SHP77 (cell line): ENCODE results near the gene EPS8L3.
"Not testable (repeated sequence)": the region's sequence is repeated elsewhere in the genome, so short reads cannot be mapped to it uniquely, and the experiment has no call there.

Source experiments
- DNase-seq, 2 experiments: peaks; one replicate each; lab custom pipeline; 2025; lab: John Stamatoyannopoulos, UW

Gene EPS8L3

GRCh38 chr1:109777436-109777835, 13.7 kb upstream of the EPS8L3 start:
- DNase-seq, result no peak

- peak; percentile 63 to 79 for DNase-seq
Measured at GRCh38 chr1:109776911-109777310, 13.2 kb upstream of the EPS8L3 start.

GRCh38 chr1:109776206-109776835, 12.6 kb upstream of the EPS8L3 start:
- DNase-seq, result no peak

- DNase-seq, result no peak
Measured at GRCh38 chr1:109775398-109775797, 11.7 kb upstream of the EPS8L3 start.

- DNase-seq, result no peak
Measured at GRCh38 chr1:109773900-109774485, 10.3 kb upstream of the EPS8L3 start.

- DNase-seq, result peak; percentile 79 to 89
Measured at GRCh38 chr1:109773203-109773899, 9.6 kb upstream of the EPS8L3 start.

GRCh38 chr1:109772658-109773202, 9.0 kb upstream of the EPS8L3 start:
- no peak for DNase-seq

- DNase-seq, result no peak
Measured at GRCh38 chr1:109771712-109772657, 8.3 kb upstream of the EPS8L3 start.

- DNase-seq, result no peak
Measured at GRCh38 chr1:109770331-109771095, 6.8 kb upstream of the EPS8L3 start.

GRCh38 chr1:109769330-109770078, 5.8 kb upstream of the EPS8L3 start:
- no peak for DNase-seq

GRCh38 chr1:109768820-109769219, 5.1 kb upstream of the EPS8L3 start:
- DNase-seq, result no peak

GRCh38 chr1:109768335-109768650, 4.6 kb upstream of the EPS8L3 start:
- DNase-seq, result no peak

GRCh38 chr1:109767637-109768334, 4.1 kb upstream of the EPS8L3 start:
- no peak for DNase-seq

GRCh38 chr1:109766991-109767636, 3.4 kb upstream of the EPS8L3 start:
- DNase-seq, result not testable (repeated sequence)

- DNase-seq, result no peak
Measured at GRCh38 chr1:109765896-109766615, 2.3 kb upstream of the EPS8L3 start.

GRCh38 chr1:109765483-109765815, 1.7 kb upstream of the EPS8L3 start:
- no peak for DNase-seq

- no peak for DNase-seq
Measured at GRCh38 chr1:109764561-109765482, 1.1 kb upstream of the EPS8L3 start.
